ENCODE measurements around the gene NFIA.

The NFIA gene

GRCh38 chr1:61132645-61133334 is 50.4 kb downstream of the NFIA start:
- no peak for DNase-seq

- DNase-seq: no peak
These were observed 51.1 kb downstream of the NFIA start for GRCh38 chr1:61133335-61134019.

- no peak for DNase-seq
These were observed 52.9 kb downstream of the NFIA start for GRCh38 chr1:61135291-61135690.

- DNase-seq: no peak
These were observed 55.9 kb downstream of the NFIA start for GRCh38 chr1:61138305-61138704.

DNA sequence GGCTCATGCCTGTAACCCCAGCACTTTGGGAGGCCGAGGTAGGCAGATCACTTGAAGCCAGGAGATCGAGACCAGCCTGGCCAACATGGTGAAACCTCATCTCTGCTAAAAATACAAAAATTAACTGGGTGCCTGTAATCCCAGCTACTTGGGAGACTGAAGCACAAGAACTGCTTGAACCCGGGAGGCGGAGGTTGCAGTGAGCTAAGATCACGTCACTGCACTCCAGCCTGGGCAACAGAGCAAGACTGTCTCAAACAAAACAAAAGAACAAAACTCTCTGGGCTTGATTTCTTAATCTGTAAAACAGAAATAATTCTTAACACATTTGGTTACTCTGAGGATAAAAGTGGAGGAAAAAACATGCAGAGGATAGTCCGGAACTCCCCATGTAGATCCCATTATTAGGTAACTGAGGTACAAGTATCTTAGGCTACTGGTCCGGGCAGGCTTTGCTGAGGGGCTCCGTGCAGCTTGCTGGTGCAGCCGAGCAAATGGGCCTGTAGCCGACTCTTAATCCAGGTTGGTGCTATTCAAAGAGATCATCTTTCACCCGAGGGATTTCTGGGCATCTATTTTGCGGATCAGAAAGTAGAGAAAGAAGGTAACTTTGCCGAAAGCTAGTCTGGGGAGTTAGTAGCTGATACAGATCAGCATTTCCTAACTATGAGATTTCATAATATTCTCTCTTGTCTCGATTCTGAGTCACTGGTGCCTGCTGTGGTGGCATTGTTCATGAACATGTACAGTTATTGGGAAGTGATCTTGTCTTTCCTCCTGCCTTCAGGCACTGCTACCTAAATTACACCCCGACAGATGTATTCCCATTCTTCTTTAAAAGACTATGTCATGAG is 56.8 kb downstream of the NFIA start:
- DNase-seq: no peak

DNA sequence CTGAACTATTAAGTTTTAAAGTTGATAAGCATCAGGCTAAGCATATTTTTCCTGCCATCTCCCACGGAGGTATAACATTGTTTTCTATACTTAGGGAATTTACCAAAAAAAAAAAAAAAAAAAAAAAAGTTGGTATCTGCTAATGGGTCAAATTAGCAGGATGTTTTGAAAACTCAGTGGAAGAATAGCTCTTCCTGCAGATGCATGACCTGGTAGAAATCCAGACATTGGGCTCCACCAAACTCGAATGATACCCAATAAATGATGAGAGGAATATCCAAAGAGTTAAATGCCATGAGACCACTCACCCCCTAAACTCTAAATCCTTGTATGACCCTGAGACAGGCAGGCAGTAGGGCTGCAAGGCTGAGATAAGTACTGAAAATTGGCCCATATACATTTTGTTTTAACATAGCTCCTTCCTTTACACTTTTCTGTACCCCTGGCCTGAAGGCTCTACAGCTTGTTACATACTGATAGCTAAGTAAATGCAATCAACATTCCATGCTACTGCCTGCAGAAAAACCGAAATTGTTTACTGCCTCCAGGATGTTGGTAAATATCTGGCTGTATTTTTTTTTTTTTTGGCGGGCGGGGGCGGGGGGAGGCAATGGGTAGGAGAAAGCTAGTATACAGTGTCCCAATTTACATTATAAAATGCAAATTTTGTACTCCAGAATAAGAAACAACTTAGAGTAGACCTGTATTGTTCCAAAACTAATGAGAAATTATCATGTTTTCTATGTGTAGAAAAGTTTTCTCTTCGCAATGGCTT is 57.6 kb downstream of the NFIA start:
- DNase-seq: no peak

GRCh38 chr1:61140778-61141177 is 58.4 kb downstream of the NFIA start:
- DNase-seq: no peak

DNA sequence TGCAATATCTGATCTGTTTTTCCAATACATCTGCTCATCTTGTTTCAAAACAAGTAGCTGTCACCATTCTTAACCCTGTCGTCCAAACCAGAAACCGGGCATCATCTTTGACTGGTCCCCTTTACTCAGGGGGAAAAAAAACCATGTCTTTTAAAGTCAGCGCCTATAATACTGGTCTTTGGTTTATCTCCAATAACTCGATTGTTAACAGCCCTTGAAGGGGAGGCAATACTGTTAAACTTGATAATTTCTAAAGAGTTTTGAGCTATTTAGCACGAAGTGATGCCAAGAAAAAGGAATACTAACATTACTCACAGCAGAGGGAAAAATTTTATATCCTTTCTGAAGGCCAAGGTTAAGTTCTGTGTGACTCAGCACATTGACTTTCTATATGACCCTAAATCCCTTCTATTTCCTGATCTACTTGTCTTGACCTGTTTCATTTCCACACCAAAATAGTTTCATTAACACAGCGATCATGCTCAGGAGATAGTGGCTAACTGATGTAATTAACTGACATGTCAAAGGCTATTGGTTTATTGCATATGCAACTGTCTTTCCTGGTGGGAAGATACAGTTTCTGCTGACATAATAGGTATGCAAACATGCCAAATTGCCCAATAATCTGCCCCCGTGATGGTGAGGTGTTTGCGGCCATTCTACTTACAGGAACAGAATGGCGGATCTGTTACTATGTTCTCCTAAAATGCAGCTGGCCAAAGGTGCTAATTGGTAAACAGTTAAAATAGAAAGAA is 59.1 kb downstream of the NFIA start:
- no peak for DNase-seq

DNA sequence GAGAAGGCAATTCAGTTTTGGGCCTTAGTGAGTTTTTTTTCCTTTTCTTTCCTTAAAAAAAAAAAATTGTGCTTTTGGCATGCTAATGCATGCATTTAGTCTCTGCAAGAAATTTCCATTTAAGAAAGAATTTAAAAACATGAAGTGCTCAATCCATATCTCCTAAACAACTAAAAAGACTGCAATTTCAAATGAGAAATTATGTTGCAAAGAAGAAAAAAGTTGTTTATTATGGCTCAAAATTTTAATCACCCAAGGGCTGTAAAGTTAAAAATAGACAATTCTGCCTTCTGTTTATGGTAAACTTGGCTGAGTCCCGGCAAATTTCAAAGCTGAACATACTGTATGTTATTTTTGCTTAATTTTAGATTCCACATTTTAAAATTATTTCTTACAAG is 59.7 kb downstream of the NFIA start:
- DNase-seq: no peak

- DNase-seq: no peak
These were observed 60.6 kb downstream of the NFIA start for GRCh38 chr1:61142726-61143500.

DNA sequence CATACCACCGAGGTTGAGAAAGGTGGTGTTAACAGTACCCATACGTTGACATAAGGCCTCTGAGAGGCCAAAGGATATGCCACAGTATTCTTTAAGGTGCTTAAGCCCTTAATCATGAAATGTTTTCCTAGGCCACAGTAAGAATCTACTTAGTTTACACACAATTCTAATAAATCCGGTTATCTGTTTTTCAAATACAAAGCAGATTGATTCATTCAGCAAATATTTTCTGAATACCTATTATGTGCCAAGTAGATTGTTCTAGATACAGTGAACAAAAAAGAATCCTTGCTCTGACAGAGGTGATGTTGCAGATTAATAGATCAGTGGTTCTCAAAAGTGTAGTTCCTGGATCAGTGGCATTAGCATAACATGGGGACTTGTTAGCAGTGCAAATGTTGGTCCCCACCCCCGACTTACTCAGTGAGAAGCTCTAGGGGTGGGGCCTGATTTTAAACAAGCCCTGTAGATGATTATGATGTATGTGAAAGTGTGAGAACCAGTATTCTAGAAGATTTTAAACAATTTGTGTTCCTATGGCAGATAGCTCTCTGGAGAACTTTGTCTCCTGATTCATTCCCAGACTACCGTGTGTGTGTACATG is 61.6 kb downstream of the NFIA start:
- DNase-seq: no peak

DNA sequence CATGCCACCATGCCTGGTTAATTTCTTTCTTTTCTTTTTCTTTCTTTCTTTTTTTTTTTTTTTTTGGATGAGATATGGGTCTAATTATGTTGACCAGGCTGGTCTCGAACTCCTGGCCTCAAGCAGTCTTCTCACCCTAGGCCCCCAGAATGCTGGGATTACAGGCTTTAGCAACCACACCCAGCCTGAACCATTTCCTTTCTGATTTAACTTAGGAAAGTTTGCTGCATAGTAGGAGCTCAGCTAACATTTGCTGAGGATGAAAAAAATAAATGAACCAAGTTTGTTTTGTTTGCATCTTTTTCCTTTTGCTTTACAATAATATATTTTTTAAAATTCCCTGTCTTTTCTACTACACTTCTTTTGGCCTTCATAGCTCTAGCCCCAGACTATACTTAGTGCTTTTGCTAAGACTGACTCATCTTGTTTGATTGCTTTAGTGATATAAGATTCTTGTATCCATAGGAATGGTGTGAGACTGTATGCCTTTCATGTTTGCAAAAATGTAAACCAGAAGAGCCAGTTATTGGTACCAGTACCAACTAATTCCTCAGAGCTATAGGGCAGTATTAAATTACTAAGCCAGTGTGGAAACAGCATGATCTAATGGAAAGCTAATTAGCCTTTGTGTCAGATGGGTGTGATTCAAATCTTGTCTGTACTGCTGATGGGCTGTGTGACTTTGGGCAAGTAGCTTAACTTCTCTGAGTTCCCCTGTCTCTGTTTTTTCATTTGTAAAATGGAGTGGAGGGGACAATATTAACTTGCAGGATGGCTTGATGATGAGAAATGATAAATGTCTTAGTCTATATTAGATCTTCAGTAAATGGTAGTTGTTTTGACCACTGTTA is 66.9 kb downstream of the NFIA start:
- DNase-seq: no peak

DNA sequence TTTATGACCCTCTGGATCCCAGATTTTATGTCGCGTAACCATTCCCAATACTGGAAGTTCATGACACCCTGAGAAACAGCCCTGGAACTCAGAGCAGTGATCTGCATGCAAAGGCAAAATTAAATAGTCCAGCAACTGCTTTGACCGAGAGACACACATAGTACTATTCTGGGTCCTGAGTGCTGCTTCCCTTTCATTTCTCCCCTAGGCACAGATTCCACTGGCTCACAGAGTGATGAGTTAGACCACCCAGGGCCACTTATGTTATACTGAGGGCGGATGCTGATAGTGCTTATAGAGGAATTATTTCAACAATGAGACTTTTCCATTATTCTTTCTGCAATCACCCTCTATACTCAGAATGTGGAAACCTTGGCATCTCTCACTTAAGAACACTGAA is 69.2 kb downstream of the NFIA start:
- no peak for DNase-seq

GRCh38 chr1:61152066-61152465 is 69.7 kb downstream of the NFIA start:
- no peak for DNase-seq

GRCh38 chr1:61152469-61153105 is 70.2 kb downstream of the NFIA start:
- no peak for DNase-seq

- no peak for DNase-seq
These were observed 74.5 kb downstream of the NFIA start for GRCh38 chr1:61156576-61157467.

- DNase-seq: no peak
These were observed 75.2 kb downstream of the NFIA start for GRCh38 chr1:61157468-61157987.

DNA sequence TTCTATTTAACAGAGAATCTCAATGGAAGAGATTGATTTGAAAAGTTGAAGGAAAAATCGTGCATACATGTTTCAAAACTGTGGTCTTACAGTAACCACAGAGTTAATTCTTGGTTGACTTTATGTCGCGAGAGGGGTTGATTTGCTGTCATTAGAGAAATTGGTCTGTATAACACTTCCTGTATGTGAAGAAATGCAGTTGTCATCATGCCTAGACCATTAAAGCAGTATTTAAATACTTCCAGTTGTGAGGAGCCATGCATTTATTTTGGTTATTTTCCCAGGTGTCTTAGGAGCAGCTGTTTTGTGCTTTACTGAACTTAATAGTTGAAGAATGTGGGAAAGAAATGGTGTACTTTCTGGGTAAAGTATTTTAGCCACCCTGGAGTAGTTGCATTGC is 76.2 kb downstream of the NFIA start:
- DNase-seq: no peak

All from NCI-H146 (cell line).